Osteoblast (primary cell): Measurements from ENCODE around the gene GRB10. TPM values are rescaled to one million over a fixed set of nuclear protein-coding genes. Genes with fewer than 3 reads are reported as not detected.

Source experiments
- DNase-seq: peaks from one replicate; pipeline ENCODE4 v3.0.0; 2011; ENCODE audit warnings: low spot score, mixed read lengths; ENCODE audit not compliant: insufficient read length; ENCODE audit errors: missing footprints
- H2AFZ ChIP-seq: 2 replicates; pipeline ENCODE4 v1.6.0; 2011; ENCODE audit warnings: mild to moderate bottlenecking, low read length
- H3K27ac ChIP-seq: 2 replicates; pipeline ENCODE4 v1.5.1; 2011; ENCODE audit warnings: mild to moderate bottlenecking, low read depth, low read length, moderate library complexity
- H3K27me3 ChIP-seq: 2 replicates; pipeline ENCODE4 v1.6.0; 2012; ENCODE audit warnings: mild to moderate bottlenecking, control low read depth, inconsistent platforms, low read length, moderate library complexity; ENCODE audit not compliant: insufficient read depth
- H3K36me3 ChIP-seq: 2 replicates; pipeline ENCODE4 v1.5.1; 2011; ENCODE audit warnings: mild to moderate bottlenecking, low read length, control low read depth, moderate library complexity; ENCODE audit not compliant: insufficient read depth
- H3K4me1 ChIP-seq: 2 replicates; pipeline ENCODE4 v1.5.1; 2011; ENCODE audit warnings: mild to moderate bottlenecking, low read length, control low read depth, moderate library complexity; ENCODE audit not compliant: insufficient read depth
- H3K4me2 ChIP-seq: 2 replicates; pipeline ENCODE4 v1.6.0; 2011; ENCODE audit warnings: mild to moderate bottlenecking, low read length; ENCODE audit not compliant: insufficient read depth
- H3K4me3 ChIP-seq: fragments of 200-600 bp; sonication (generic); 3 replicates; pipeline ENCODE4 v1.5.1; 2012; ENCODE audit warnings: mild to moderate bottlenecking, low read length, inconsistent platforms; ENCODE audit not compliant: insufficient read depth
- H3K79me2 ChIP-seq: 2 replicates; pipeline ENCODE4 v1.6.0; 2012; ENCODE audit warnings: mild to moderate bottlenecking, low read length, control low read depth, inconsistent platforms; ENCODE audit not compliant: insufficient read depth
- H3K9me3 ChIP-seq: 2 replicates; pipeline ENCODE4 v1.5.1; 2011; ENCODE audit warnings: low read depth, low read length, control low read depth
- H4K20me1 ChIP-seq: 2 replicates; pipeline ENCODE4 v1.6.0; 2012; ENCODE audit warnings: mild to moderate bottlenecking, low read length, control low read depth; ENCODE audit not compliant: insufficient read depth
- CTCF ChIP-seq: IDR thresholded peaks from 2 replicates; pipeline ENCODE4 v1.5.1; 2011; ENCODE audit warnings: mild to moderate bottlenecking, low read depth, low read length, moderate library complexity; ENCODE audit errors: extremely low read depth
- total RNA-seq: library from RNA; depleted of rRNA; stranded (reverse); fragments of >200 nt; gene quantifications from 2 replicates; pipeline ENCODE4 v1.2.3, GENCODE V29; 2012

GRB10 gene
- total RNA-seq, 1 donor = 62.6 TPM

- TF ChIP-seq CTCF = no peak
- Histone ChIP-seq H2AFZ (no peak overlapping the region), H3K79me2 (no peaks in the 10 kb centered on the region), H3K9me3 (no peaks in the 10 kb centered on the region), H4K20me1 (no peaks in the 10 kb centered on the region), H3K4me1 (peaks cover 17% of the 10 kb centered on the region), H3K4me3 (no peak overlapping the region), H3K27me3 (no peaks in the 10 kb centered on the region), H3K27ac (no peak overlapping the region), H3K4me2 (no peak overlapping the region), H3K36me3 (no peaks in the 10 kb centered on the region)
- DNase-seq = no peak
Observed at GRCh38 chr7:50817561-50817960, 34.9 kb upstream of the GRB10 start.

DNA sequence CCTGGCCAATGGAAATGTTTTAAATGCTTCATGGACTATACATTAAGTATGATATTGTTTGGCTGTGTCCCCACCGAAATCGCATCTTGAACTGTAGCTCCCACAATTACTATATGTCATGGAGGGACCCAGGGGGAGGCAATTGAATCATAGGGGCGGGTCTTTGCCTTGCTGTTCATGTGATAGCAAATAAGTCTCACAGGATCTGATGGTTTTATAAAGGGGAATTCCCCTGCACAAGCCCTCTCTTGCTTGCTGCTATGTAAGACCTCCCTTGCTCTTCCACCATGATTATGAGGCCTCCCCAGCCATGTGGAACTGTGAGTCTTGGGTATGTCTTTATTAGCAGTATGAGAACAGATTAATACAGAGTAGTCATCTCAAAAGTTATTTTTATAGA, 32.4 kb upstream of the GRB10 start:
- no peak for TF ChIP-seq CTCF
- Histone ChIP-seq H3K27ac (no peak overlapping the region), H3K4me3 (no peak overlapping the region), H3K36me3 (no peaks in the 10 kb centered on the region), H3K4me1 (peaks cover 4% of the 10 kb centered on the region), H3K27me3 (no peaks in the 10 kb centered on the region), H3K79me2 (no peaks in the 10 kb centered on the region), H2AFZ (no peak overlapping the region), H3K4me2 (no peak overlapping the region), H3K9me3 (no peaks in the 10 kb centered on the region), H4K20me1 (no peaks in the 10 kb centered on the region)
- no peak for DNase-seq

- no peaks in the 10 kb centered on the region for H3K36me3 ChIP-seq
- no peaks in the 10 kb centered on the region for H3K27me3 ChIP-seq
- H3K4me1 ChIP-seq = peaks cover 4% of the 10 kb centered on the region
- H3K4me3 ChIP-seq = no peak overlapping the region
- H3K9me3 ChIP-seq = no peaks in the 10 kb centered on the region
- H3K4me2 ChIP-seq = no peak overlapping the region
- TF ChIP-seq CTCF = no peak
- no peak overlapping the region for H2AFZ ChIP-seq
- H3K27ac ChIP-seq = no peak overlapping the region
- no peaks in the 10 kb centered on the region for H4K20me1 ChIP-seq
- H3K79me2 ChIP-seq = no peaks in the 10 kb centered on the region
- no peak for DNase-seq
Observed at GRCh38 chr7:50814166-50814565, 31.5 kb upstream of the GRB10 start.

GRCh38 chr7:50812841-50813475, 30.3 kb upstream of the GRB10 start:
- no peaks in the 10 kb centered on the region for H3K9me3 ChIP-seq
- no peak for TF ChIP-seq CTCF
- H3K36me3 ChIP-seq = no peaks in the 10 kb centered on the region
- H3K4me3 ChIP-seq = no peak overlapping the region
- no peak overlapping the region for H3K4me2 ChIP-seq
- H2AFZ ChIP-seq = no peak overlapping the region
- no peaks in the 10 kb centered on the region for H3K79me2 ChIP-seq
- H3K4me1 ChIP-seq = peaks cover 4% of the 10 kb centered on the region
- DNase-seq = peak; percentile 79
- no peaks in the 10 kb centered on the region for H4K20me1 ChIP-seq
- no peak overlapping the region for H3K27ac ChIP-seq
- no peaks in the 10 kb centered on the region for H3K27me3 ChIP-seq
